ENCODE results near the gene AUH. TPM values are rescaled to one million over a fixed set of nuclear protein-coding genes. Genes with fewer than 3 reads are reported as not detected.

AUH gene, protein sequence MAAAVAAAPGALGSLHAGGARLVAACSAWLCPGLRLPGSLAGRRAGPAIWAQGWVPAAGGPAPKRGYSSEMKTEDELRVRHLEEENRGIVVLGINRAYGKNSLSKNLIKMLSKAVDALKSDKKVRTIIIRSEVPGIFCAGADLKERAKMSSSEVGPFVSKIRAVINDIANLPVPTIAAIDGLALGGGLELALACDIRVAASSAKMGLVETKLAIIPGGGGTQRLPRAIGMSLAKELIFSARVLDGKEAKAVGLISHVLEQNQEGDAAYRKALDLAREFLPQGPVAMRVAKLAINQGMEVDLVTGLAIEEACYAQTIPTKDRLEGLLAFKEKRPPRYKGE
- total RNA-seq (10 to 100 TPM; 27.1 to 36.4 (median 28.1) TPM), polyA plus RNA-seq (10 to 100 TPM; 13.1 to 40.9 (median 33.0) TPM)

DNA sequence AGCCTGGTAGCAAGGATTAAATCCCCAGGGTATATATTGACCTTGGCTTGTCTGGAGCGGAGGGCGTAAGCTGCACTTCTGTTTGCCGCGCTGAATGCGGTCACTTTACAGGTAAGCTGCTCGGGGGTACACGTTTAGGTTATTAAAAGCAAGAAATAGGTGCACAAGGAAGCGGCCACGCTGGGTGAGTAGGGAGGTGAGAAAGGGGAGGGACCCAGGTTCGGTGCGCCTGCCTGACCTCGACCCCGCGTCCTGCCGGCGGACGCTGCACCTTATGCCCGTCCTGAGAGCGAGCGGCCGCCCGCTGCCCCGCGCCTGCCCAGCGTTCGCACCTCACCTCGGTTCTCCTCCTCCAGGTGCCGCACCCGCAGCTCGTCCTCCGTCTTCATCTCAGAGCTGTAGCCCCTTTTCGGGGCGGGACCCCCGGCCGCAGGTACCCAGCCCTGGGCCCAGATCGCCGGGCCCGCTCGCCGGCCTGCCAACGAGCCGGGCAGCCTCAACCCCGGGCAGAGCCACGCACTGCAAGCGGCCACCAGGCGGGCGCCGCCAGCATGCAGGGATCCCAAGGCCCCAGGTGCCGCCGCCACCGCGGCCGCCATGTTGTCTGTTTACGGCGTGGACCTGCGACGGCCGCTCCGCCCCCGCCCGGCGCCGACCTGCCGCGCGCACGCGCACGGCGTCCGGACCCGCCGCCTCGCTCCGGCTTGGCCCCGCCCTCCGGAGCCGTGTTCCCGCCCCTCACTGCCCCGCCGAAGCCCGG lies at the start of gene AUH:
TSS of gene AUH (minus strand) at position 628 of the 760 bp plus-strand sequence. CDS start at position 599, 29 bp downstream.
- Histone ChIP-seq H3K27me3 (no peaks in the 10 kb centered on the region), H3K4me3 (peak within 1 kb of the TSS; percentile 75 to 99 (median 98)), H3K9me3 (no peaks in the 10 kb centered on the region), H3K36me3 (no peaks in the 10 kb centered on the region), H3K4me1 (peaks cover 0 to 36% (median 18%) of the 10 kb centered on the region in 4 donors), H3K27ac (peak within 1 kb of the TSS; percentile 89 to 90 (median 90))
- DNase-seq, result peak; percentile 92
- TF ChIP-seq POLR2AphosphoS5 (IDR thresholded peaks at IDR 0.05) (peak in 3 of 4 donors; percentile 43 to 75 (median 66)), EP300 (IDR thresholded peaks at IDR 0.05) (no peak), POLR2A (IDR thresholded peaks at IDR 0.05) (no peak)
- TF ChIP-seq, protein P1, sequence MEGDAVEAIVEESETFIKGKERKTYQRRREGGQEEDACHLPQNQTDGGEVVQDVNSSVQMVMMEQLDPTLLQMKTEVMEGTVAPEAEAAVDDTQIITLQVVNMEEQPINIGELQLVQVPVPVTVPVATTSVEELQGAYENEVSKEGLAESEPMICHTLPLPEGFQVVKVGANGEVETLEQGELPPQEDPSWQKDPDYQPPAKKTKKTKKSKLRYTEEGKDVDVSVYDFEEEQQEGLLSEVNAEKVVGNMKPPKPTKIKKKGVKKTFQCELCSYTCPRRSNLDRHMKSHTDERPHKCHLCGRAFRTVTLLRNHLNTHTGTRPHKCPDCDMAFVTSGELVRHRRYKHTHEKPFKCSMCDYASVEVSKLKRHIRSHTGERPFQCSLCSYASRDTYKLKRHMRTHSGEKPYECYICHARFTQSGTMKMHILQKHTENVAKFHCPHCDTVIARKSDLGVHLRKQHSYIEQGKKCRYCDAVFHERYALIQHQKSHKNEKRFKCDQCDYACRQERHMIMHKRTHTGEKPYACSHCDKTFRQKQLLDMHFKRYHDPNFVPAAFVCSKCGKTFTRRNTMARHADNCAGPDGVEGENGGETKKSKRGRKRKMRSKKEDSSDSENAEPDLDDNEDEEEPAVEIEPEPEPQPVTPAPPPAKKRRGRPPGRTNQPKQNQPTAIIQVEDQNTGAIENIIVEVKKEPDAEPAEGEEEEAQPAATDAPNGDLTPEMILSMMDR (IDR thresholded peaks at IDR 0.05), result peak in 1 of 4 experiments; percentile 9
- 0% methylated on average over 82 of the region's 82 CpGs for WGBS, 2 donors
- intact Hi-C loops (cut with DNase I), result loop anchor here (2.0 to 10.0 kb wide), 4 partner anchors 61 to 324 kb away; partner anchors contain the start of gene NFIL3

DNA sequence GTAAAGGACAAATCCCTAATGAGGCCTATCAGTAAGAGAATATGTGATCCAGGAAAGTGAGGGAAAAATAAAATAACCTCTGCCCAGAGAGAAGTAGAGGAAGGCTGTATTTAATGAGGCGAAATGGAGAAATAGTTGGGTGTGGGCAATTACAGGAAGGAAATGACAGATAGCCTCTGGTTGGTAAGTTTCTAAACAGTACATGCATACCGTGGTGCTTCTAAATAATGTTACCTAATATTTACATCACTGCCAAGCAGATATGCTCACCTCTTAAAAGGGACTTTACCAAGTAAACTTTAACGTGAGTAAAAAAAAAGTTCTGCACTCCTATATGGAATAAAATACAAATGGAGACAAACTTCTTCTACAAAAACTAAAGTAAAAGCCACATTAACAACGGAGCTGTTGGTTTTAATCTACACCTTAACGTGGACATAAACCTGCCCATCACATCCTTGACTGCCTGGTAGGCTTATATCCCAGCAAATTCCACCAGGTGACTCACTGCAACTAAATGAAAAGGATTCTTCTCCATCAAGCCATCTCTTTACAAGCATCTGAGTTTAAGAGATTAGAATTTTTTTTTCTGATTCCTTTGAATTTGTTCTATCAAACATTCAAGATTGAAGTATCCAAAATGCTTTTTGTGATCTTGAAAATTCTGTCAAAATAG lies 49.5 kb upstream of the AUH start:
- DNase-seq, result no peak
- H3K4me3 ChIP-seq, result no peak overlapping the region
- H3K36me3 ChIP-seq, result peaks cover 0 to 34% (median 13%) of the 10 kb centered on the region in 4 donors
- H3K27ac ChIP-seq, result no peak overlapping the region
- H3K9me3 ChIP-seq, result no peaks in the 10 kb centered on the region
- intact Hi-C loops (cut with DNase I), result no loop called here
- WGBS, 2 donors, result 58 to 65% methylated on average over 5 of the region's 5 CpGs
- H3K4me1 ChIP-seq, result peaks cover 0 to 22% (median 9%) of the 10 kb centered on the region in 4 donors
- TF ChIP-seq POLR2AphosphoS5 (IDR thresholded peaks at IDR 0.05), result no peak
- no peak for TF ChIP-seq POLR2A (IDR thresholded peaks at IDR 0.05)
- TF ChIP-seq, protein P1 (IDR thresholded peaks at IDR 0.05), result no peak
- TF ChIP-seq EP300 (IDR thresholded peaks at IDR 0.05), result no peak
- no peaks in the 10 kb centered on the region for H3K27me3 ChIP-seq

DNA sequence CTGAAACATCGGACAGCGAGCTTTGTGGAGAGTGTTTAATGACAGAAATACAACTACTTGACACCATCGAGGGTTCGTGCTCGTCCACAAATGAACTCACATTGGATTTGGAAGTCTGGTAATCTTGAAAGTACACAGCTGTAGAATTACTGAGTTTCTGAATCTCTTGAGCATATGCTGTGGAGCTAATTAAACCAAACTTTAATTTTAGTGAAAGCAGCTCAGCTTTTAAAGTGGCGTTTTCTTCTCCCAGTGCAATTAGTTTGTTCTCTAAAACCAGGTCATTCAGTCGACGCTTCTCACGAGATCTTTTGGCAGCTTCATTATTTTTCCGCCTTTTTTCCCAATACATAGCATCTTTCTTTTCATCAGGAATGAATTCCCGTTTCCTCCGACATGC lies 48.4 kb upstream of the AUH start:
- TF ChIP-seq EP300 (IDR thresholded peaks at IDR 0.05), result no peak
- TF ChIP-seq POLR2A (IDR thresholded peaks at IDR 0.05), result no peak
- TF ChIP-seq, protein P1 (IDR thresholded peaks at IDR 0.05), result no peak
- no peak for TF ChIP-seq POLR2AphosphoS5 (IDR thresholded peaks at IDR 0.05)
- intact Hi-C loops (cut with DNase I), result no loop called here
- 95 to 96% methylated on average over 12 of the region's 12 CpGs for WGBS, 2 donors

DNA sequence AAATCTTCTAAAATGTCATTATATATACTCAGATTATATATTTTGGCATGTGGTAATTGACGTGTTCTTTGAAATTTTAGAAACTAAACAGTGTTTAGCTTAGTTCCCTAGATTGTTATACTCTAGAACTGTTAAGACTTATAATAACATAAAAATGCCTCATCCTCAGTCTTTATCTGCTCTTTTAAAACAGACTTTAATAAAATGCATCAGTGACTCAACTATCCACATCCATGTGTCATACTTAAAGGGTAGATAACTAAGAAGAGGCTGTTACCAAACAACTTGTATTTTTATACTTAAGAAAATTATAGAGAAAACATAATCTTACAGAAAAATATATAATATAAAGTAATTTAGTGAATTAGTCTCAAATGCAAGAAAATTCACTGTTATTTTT lies 46.8 kb upstream of the AUH start:
- intact Hi-C loops (cut with DNase I), result no loop called here
- Histone ChIP-seq H3K27ac (no peak overlapping the region), H3K4me1 (peaks cover 0 to 22% (median 9%) of the 10 kb centered on the region in 4 donors), H3K36me3 (peaks cover 0 to 34% (median 13%) of the 10 kb centered on the region in 4 donors), H3K4me3 (no peak overlapping the region), H3K9me3 (no peaks in the 10 kb centered on the region), H3K27me3 (no peaks in the 10 kb centered on the region)
- WGBS, 2 donors, result 95 to 96% methylated on average over 1 of the region's 1 CpG
- no peak for DNase-seq
- no peak for TF ChIP-seq EP300 (IDR thresholded peaks at IDR 0.05)
- TF ChIP-seq, protein P1 (IDR thresholded peaks at IDR 0.05), result no peak
- no peak for TF ChIP-seq POLR2AphosphoS5 (IDR thresholded peaks at IDR 0.05)
- no peak for TF ChIP-seq POLR2A (IDR thresholded peaks at IDR 0.05)

More for the DNA sequence above, 48.4 kb upstream of the AUH start:
- Histone ChIP-seq H3K27ac (no peak overlapping the region), H3K9me3 (no peaks in the 10 kb centered on the region), H3K36me3 (peaks cover 0 to 34% (median 13%) of the 10 kb centered on the region in 4 donors), H3K27me3 (no peaks in the 10 kb centered on the region), H3K4me3 (no peak overlapping the region), H3K4me1 (peaks cover 0 to 22% (median 9%) of the 10 kb centered on the region in 4 donors)
- DNase-seq, result no peak
